OCI-LY7 (cell line): ENCODE measurements around the gene TM9SF1. TPM values are rescaled to one million over a fixed set of nuclear protein-coding genes. Genes with fewer than 3 reads are reported as not detected.
A peak's percentile ranks its signal among the peaks of the same experiment; 100 is the strongest.

Experiments
- BruUV-seq: library from RNA; stranded (reverse); fragments of 400-500 nt; replicated peaks from 2 replicates; lab custom pipeline; 2021; lab: Mats Ljungman, UMichigan
- CTCF ChIA-PET: fragments of 300-600 bp; sonication (Branson Sonifier 250); formaldehyde crosslinking; loops from one replicate; lab custom pipeline; 2022; ENCODE audit warnings: antibody characterized with exemption; ENCODE audit not compliant: unreplicated experiment; lab: Charles Lee
- POLR2A ChIA-PET: fragments of 300-600 bp; sonication (Branson Sonifier 250); formaldehyde crosslinking; loops from one replicate; lab custom pipeline; 2022; ENCODE audit warnings: antibody characterized with exemption; lab: Charles Lee
- DNase-seq: peaks from one replicate; pipeline ENCODE4 v3.0.0-alpha.2; 2015; ENCODE audit warnings: low spot score
- H2AFZ ChIP-seq: fragments of 200-600 bp; sonication (generic), shearing (Covaris generic); 2 replicates; pipeline ENCODE4 v1.6.1; 2014; ENCODE audit warnings: mild to moderate bottlenecking, antibody characterized with exemption, low read length, moderate library complexity
- H3K27ac ChIP-seq: fragments of 200-600 bp; sonication (generic); 2 replicates; pipeline ENCODE4 v1.5.1; 2014; ENCODE audit warnings: mixed run types, low read depth, mild to moderate bottlenecking, moderate library complexity, low read length, inconsistent platforms; ENCODE audit not compliant: poor library complexity, severe bottlenecking
- H3K36me3 ChIP-seq: fragments of 200-600 bp; sonication (generic); 2 replicates; pipeline ENCODE4 v1.6.1; 2014; ENCODE audit warnings: mild to moderate bottlenecking, antibody characterized with exemption, low read length, moderate library complexity, mixed read lengths; ENCODE audit not compliant: insufficient read depth
- H3K4me1 ChIP-seq: fragments of 200-600 bp; sonication (generic); 2 replicates; pipeline ENCODE4 v1.5.1; 2014; ENCODE audit warnings: mild to moderate bottlenecking, low read length; ENCODE audit not compliant: insufficient read depth, poor library complexity, severe bottlenecking
- H3K4me2 ChIP-seq: fragments of 200-600 bp; sonication (generic); 2 replicates; pipeline ENCODE4 v1.6.1; 2014; ENCODE audit warnings: mild to moderate bottlenecking, low read length
- H3K4me3 ChIP-seq: fragments of 200-600 bp; sonication (generic); 2 replicates; pipeline ENCODE4 v1.5.1; 2014; ENCODE audit warnings: mild to moderate bottlenecking, low read depth, low read length; ENCODE audit not compliant: poor library complexity, severe bottlenecking
- H3K79me2 ChIP-seq: fragments of 200-600 bp; sonication (generic); 2 replicates; pipeline ENCODE4 v1.6.1; 2016; ENCODE audit warnings: low read depth, mild to moderate bottlenecking, low read length, moderate library complexity, mixed read lengths; ENCODE audit not compliant: insufficient read depth
- H3K9me2 ChIP-seq: fragments of 200-600 bp; sonication (generic); 2 replicates; pipeline ENCODE4 v1.6.1; 2016; ENCODE audit warnings: mild to moderate bottlenecking, low read length, mixed read lengths; ENCODE audit not compliant: insufficient read depth
- H3K9me3 ChIP-seq: fragments of 200-600 bp; sonication (generic); 2 replicates; pipeline ENCODE4 v1.6.1; 2014; ENCODE audit warnings: mild to moderate bottlenecking, mixed run types, low read length, mixed read lengths
- H4K20me1 ChIP-seq: fragments of 200-600 bp; sonication (generic); 2 replicates; pipeline ENCODE4 v1.6.1; 2014; ENCODE audit warnings: mild to moderate bottlenecking, antibody characterized with exemption, low read length, moderate library complexity, mixed read lengths; ENCODE audit not compliant: insufficient read depth
- CTCF ChIP-seq: fragments of 200-600 bp; sonication (generic); conservative IDR thresholded peaks from 2 replicates; pipeline ENCODE4 v1.5.1; 2014; ENCODE audit warnings: mild to moderate bottlenecking, antibody characterized with exemption, low read length, moderate library complexity, mixed read lengths
- EZH2phosphoT487 ChIP-seq: fragments of 200-600 bp; sonication (generic); IDR thresholded peaks from 2 replicates; pipeline ENCODE4 v1.6.1; 2018; ENCODE audit warnings: low read depth, borderline replicate concordance, mild to moderate bottlenecking, mixed run types, antibody characterized with exemption, low read length, moderate library complexity, mixed read lengths
- intact Hi-C: fragments of 100-400 bp; cut with micrococcal nuclease; formaldehyde crosslinking; loops from one replicate; pipeline ENCODE4 v1.10.0; 2022; ENCODE audit not compliant: unreplicated experiment
- total RNA-seq, 2 experiments: library from RNA; depleted of rRNA in 1 of 2; stranded (reverse); fragments of >200 nt in 1 of 2; shearing (Covaris generic) in 1 of 2; gene quantifications; 2 replicates each; pipeline ENCODE4 v1.2.3, GENCODE V29; 2014 to 2022

TM9SF1 gene
- total RNA-seq, 2 experiments from 2014 or later = 23.4 to 27.8 TPM

- Histone ChIP-seq H4K20me1 (no peaks in the 10 kb centered on the region), H3K4me1 (peaks cover 16% of the 10 kb centered on the region), H3K79me2 (peaks cover 7% of the 10 kb centered on the region; the same call in 1 of the 2 replicates), H3K4me2 (no peak overlapping the region), H2AFZ (no peak overlapping the region), H3K4me3 (no peak overlapping the region), H3K9me3 (no peaks in the 10 kb centered on the region), H3K27ac (peak overlapping the region; percentile 15), H3K9me2 (no peaks in the 10 kb centered on the region), H3K36me3 (peaks cover 69% of the 10 kb centered on the region)
- no peak for DNase-seq
- TF ChIP-seq CTCF (no peak), EZH2phosphoT487 (no peak)
- ChIA-PET POLR2A (interaction anchor here (0.9 to 2.7 kb wide), 6 partner anchors 12 to 71 kb away, joined by 3 to 15 read pairs (median 3); partner anchors contain the start of genes DCAF11, IPO4, PSME2 and RNF31), CTCF (interaction anchor here (1.0 to 2.1 kb wide), 6 partner anchors 12 to 66 kb away, joined by 3 to 8 read pairs (median 4); partner anchors contain the start of genes CHMP4A, DCAF11, EMC9 and NRL)
- BruUV-seq = no TSS peak
- intact Hi-C loops = loop anchor here (2.0 kb wide), 1 partner anchor 28 kb away; the partner anchor contains the start of gene IPO4
Measured at GRCh38 chr14:24160499-24160849, 34.8 kb downstream of the TM9SF1 start.

- peaks cover 69% of the 10 kb centered on the region for H3K36me3 ChIP-seq
- CTCF ChIA-PET = interaction anchor here (2.1 kb wide), 1 partner anchor 52 kb away, joined by 8 read pairs; no protein-coding TSS in a partner anchor
- H2AFZ ChIP-seq = no peak overlapping the region
- peaks cover 7% of the 10 kb centered on the region; the same call in 1 of the 2 replicates for H3K79me2 ChIP-seq
- no peak for DNase-seq
- H3K27ac ChIP-seq = no peak overlapping the region
- no peaks in the 10 kb centered on the region for H3K9me3 ChIP-seq
- POLR2A ChIA-PET = interaction anchor here (0.7 to 2.7 kb wide), 3 partner anchors 11 to 597 kb away, joined by 3 to 15 read pairs (median 4); partner anchors contain the start of genes PSME2 and RNF31
- peaks cover 16% of the 10 kb centered on the region for H3K4me1 ChIP-seq
- H4K20me1 ChIP-seq = no peaks in the 10 kb centered on the region
- intact Hi-C loops = loop anchor here (2.0 kb wide), 1 partner anchor 29 kb away; the partner anchor contains the start of gene IPO4
- no peak overlapping the region for H3K4me2 ChIP-seq
- H3K4me3 ChIP-seq = no peak overlapping the region
- BruUV-seq = no TSS peak
- TF ChIP-seq EZH2phosphoT487 (no peak), CTCF (no peak)
- no peaks in the 10 kb centered on the region for H3K9me2 ChIP-seq
Measured at GRCh38 chr14:24159777-24160498, 35.3 kb downstream of the TM9SF1 start.

- Histone ChIP-seq H3K27ac (no peak overlapping the region), H3K79me2 (peaks cover 6% of the 10 kb centered on the region; the same call in 1 of the 2 replicates), H3K4me1 (peaks cover 14% of the 10 kb centered on the region), H2AFZ (no peak overlapping the region), H3K4me3 (no peak overlapping the region), H3K4me2 (no peak overlapping the region), H3K36me3 (peaks cover 65% of the 10 kb centered on the region), H3K9me3 (no peaks in the 10 kb centered on the region), H3K9me2 (no peaks in the 10 kb centered on the region), H4K20me1 (no peaks in the 10 kb centered on the region)
- intact Hi-C loops = no loop called here
- ChIA-PET CTCF (no interaction called here), POLR2A (no interaction called here)
- no peak for TF ChIP-seq EZH2phosphoT487
- DNase-seq = no peak
- no TSS peak for BruUV-seq
Measured at GRCh38 chr14:24157331-24157730, 37.9 kb downstream of the TM9SF1 start.
